Endodermal cell (in vitro differentiated cells): ENCODE data around the gene THSD4. TPM values are rescaled to one million over a fixed set of nuclear protein-coding genes. Genes with fewer than 3 reads are reported as not detected.

Source experiments
- DNase-seq: peaks from one replicate; pipeline ENCODE4 v3.0.0-alpha.2; 2017
- H3K27ac ChIP-seq: 2 replicates; pipeline ENCODE4 v1.5.1; 2013; ENCODE audit warnings: mild to moderate bottlenecking, low read depth, low read length, moderate library complexity
- H3K27me3 ChIP-seq: 2 replicates; pipeline ENCODE4 v1.6.1; 2013; ENCODE audit warnings: mild to moderate bottlenecking, low read length, moderate library complexity; ENCODE audit not compliant: insufficient read depth, control insufficient read depth, poor library complexity, severe bottlenecking
- H3K36me3 ChIP-seq: 2 replicates; pipeline ENCODE4 v1.7.0; 2013; ENCODE audit warnings: mild to moderate bottlenecking, low read length, moderate library complexity; ENCODE audit not compliant: control insufficient read depth, insufficient read depth
- H3K4me1 ChIP-seq: one replicate; pipeline ENCODE4 v1.7.0; 2013; ENCODE audit warnings: low read length; ENCODE audit not compliant: control insufficient read depth, insufficient read depth
- H3K4me3 ChIP-seq: 2 replicates; pipeline ENCODE4 v1.5.1; 2013; ENCODE audit warnings: mild to moderate bottlenecking, low read length, moderate library complexity
- H3K9ac ChIP-seq: 2 replicates; pipeline ENCODE4 v1.6.1; 2013; ENCODE audit warnings: mild to moderate bottlenecking, low read length, moderate library complexity; ENCODE audit not compliant: poor library complexity, severe bottlenecking; ENCODE audit errors: extremely low read depth
- H3K9me3 ChIP-seq: 2 replicates; pipeline ENCODE4 v1.6.1; 2013; ENCODE audit warnings: mild to moderate bottlenecking, low read length, moderate library complexity; ENCODE audit not compliant: control insufficient read depth
- H3K27ac Mint-ChIP-seq: 2 replicates; pipeline ENCODE4 v1.8.0; 2020; ENCODE audit warnings: mixed read lengths
- H3K27me3 Mint-ChIP-seq: 2 replicates; pipeline ENCODE4 v1.8.0; 2021; ENCODE audit warnings: mild to moderate bottlenecking, mixed read lengths; ENCODE audit not compliant: insufficient read depth
- H3K36me3 Mint-ChIP-seq: 2 replicates; pipeline ENCODE4 v1.8.0; 2020; ENCODE audit warnings: low read depth, mixed read lengths
- H3K4me1 Mint-ChIP-seq: 2 replicates; pipeline ENCODE4 v1.8.0; 2020; ENCODE audit warnings: mixed read lengths
- H3K4me3 Mint-ChIP-seq: 2 replicates; pipeline ENCODE4 v1.8.0; 2020; ENCODE audit warnings: mild to moderate bottlenecking, moderate library complexity, mixed read lengths
- H3K9me3 Mint-ChIP-seq: 2 replicates; pipeline ENCODE4 v1.8.0; 2020; ENCODE audit warnings: mild to moderate bottlenecking, mixed read lengths
- WGBS, 2 experiments: methylation state at CpG; one replicate each; pipeline versions ENCODE4 v1.1.5 to v1.1.7; 2013; ENCODE audit warnings: missing lambda C conversion rate in 2 of 2, mixed read lengths in 1 of 2; ENCODE audit not compliant: insufficient coverage in 1 of 2, insufficient read length in 1 of 2; 5-methylcytosine and 5-hydroxymethylcytosine counted together
- total RNA-seq, 2 donors: library from RNA; stranded (reverse); fragmentation: NEBNext Ultra II Directional in 1 of 2; extraction: Animal tissue kit (Norgen Biotek cat#: 25700) in 1 of 2; gene quantifications; 2 replicates in 1 of 2; 3 replicates in 1 of 2; pipeline ENCODE4 v1.2.1, GENCODE V29; 2021
- TF ChIP-seq, protein P1 (sequence below): fragments of 200-600 bp; sonication (generic); conservative IDR thresholded peaks from 2 replicates; pipeline ENCODE4 v1.5.0; 2021; ENCODE audit warnings: antibody characterized with exemption, mild to moderate bottlenecking

Gene THSD4
- total RNA-seq, 2 donors from 2014 or later: 4.6 to 5.4 TPM

DNA sequence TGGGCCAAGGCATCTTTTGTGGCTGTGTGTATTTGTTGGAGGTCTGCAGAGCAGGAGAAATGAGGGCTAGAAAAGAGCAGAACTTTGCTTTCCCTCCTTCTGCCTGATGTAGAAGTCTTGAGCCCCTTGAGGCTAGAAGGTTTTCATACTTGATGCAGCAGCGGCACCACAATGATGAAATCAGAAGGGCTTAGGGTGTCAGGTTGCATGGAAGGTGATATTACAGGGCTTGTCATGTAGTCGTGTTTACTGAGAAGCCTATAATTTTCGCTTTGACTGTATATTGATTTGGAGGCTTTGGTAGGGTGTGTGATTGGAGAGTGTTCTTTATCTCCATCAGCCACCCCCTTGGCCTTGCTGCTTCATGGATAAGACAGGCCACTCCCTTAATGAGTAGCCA, 339.8 kb downstream of the THSD4 start:
- DNase-seq: no peak

DNA sequence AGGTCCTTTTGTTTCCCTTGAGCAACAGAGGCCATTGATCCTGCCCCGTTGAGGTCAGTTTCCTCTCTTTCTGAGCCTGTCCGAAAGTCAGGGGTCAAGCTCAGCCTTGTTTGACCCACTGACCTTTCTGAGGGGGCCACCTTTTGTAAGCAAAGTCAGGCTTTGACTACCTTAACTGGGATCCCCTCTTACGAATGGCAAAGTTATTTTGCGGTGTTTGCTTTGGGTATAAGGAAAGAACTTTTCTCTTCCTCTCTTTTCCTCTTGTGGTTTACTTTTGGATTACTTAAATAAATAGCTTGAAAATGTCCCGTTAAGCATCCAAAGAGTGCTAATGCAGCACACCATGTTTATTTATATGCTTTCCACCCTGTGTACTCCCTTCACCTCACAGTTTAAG, 340.6 kb downstream of the THSD4 start:
- H3K27ac Mint-ChIP-seq: no peak overlapping the region
- H3K4me1 Mint-ChIP-seq: peaks cover 26% of the 10 kb centered on the region
- DNase-seq: no peak

More for the DNA sequence above, 339.8 kb downstream of the THSD4 start:
- Histone ChIP-seq H3K9me3 (no peaks in the 10 kb centered on the region), H3K9ac (no peak overlapping the region), H3K4me1 (peaks cover 10% of the 10 kb centered on the region), H3K27ac (no peak overlapping the region), H3K27me3 (no peaks in the 10 kb centered on the region), H3K4me3 (no peak overlapping the region), H3K36me3 (no peaks in the 10 kb centered on the region)
- Mint-ChIP-seq H3K4me1 (peaks cover 26% of the 10 kb centered on the region), H3K27ac (no peak overlapping the region), H3K9me3 (no peaks in the 10 kb centered on the region), H3K36me3 (no peaks in the 10 kb centered on the region), H3K4me3 (no peak overlapping the region), H3K27me3 (peaks cover 7% of the 10 kb centered on the region)
- WGBS, 2 experiments: 87 to 100% methylated on average over 1 to 3 of the region's 3 CpGs
- TF ChIP-seq, protein P1, sequence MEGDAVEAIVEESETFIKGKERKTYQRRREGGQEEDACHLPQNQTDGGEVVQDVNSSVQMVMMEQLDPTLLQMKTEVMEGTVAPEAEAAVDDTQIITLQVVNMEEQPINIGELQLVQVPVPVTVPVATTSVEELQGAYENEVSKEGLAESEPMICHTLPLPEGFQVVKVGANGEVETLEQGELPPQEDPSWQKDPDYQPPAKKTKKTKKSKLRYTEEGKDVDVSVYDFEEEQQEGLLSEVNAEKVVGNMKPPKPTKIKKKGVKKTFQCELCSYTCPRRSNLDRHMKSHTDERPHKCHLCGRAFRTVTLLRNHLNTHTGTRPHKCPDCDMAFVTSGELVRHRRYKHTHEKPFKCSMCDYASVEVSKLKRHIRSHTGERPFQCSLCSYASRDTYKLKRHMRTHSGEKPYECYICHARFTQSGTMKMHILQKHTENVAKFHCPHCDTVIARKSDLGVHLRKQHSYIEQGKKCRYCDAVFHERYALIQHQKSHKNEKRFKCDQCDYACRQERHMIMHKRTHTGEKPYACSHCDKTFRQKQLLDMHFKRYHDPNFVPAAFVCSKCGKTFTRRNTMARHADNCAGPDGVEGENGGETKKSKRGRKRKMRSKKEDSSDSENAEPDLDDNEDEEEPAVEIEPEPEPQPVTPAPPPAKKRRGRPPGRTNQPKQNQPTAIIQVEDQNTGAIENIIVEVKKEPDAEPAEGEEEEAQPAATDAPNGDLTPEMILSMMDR: no peak

DNA sequence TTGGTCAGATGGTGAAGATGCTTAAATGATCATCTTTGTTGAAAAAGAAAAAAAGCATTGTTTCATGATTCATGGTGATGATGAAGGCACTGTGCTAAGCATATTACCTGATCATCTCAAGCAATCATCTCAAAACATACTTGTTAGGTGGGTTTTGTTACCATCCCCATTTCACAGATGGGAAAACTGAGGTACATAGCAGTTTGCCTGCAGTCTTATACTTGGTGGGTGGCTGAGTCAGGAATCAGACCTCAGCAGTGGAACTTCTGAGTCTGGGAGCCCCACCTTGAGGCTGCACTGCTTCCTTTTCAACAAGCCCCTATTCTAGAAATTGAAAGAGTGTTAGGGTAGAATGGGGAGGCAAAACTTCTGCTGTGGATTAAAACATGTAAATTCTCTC, 341.1 kb downstream of the THSD4 start:
- no peak for DNase-seq
- Mint-ChIP-seq H3K4me3 (no peak overlapping the region), H3K27ac (no peak overlapping the region), H3K9me3 (no peaks in the 10 kb centered on the region), H3K27me3 (peaks cover 7% of the 10 kb centered on the region), H3K36me3 (no peaks in the 10 kb centered on the region), H3K4me1 (peaks cover 22% of the 10 kb centered on the region)
- Histone ChIP-seq H3K27ac (no peak overlapping the region), H3K4me1 (peaks cover 9% of the 10 kb centered on the region), H3K27me3 (no peaks in the 10 kb centered on the region), H3K36me3 (no peaks in the 10 kb centered on the region), H3K9me3 (no peaks in the 10 kb centered on the region), H3K4me3 (no peak overlapping the region), H3K9ac (no peak overlapping the region)
- TF ChIP-seq, protein P1: no peak

More for the DNA sequence above, 340.6 kb downstream of the THSD4 start:
- Mint-ChIP-seq H3K36me3 (no peaks in the 10 kb centered on the region), H3K4me3 (no peak overlapping the region), H3K27me3 (peaks cover 7% of the 10 kb centered on the region), H3K9me3 (no peaks in the 10 kb centered on the region)
- Histone ChIP-seq H3K27ac (no peak overlapping the region), H3K27me3 (no peaks in the 10 kb centered on the region), H3K36me3 (no peaks in the 10 kb centered on the region), H3K9me3 (no peaks in the 10 kb centered on the region), H3K9ac (no peak overlapping the region), H3K4me1 (peaks cover 10% of the 10 kb centered on the region), H3K4me3 (no peak overlapping the region)
- TF ChIP-seq, protein P1: no peak
- 68 to 83% methylated on average over 3 to 5 of the region's 5 CpGs for WGBS, 2 experiments
